ENCODE results near the gene LRFN2.

DNA sequence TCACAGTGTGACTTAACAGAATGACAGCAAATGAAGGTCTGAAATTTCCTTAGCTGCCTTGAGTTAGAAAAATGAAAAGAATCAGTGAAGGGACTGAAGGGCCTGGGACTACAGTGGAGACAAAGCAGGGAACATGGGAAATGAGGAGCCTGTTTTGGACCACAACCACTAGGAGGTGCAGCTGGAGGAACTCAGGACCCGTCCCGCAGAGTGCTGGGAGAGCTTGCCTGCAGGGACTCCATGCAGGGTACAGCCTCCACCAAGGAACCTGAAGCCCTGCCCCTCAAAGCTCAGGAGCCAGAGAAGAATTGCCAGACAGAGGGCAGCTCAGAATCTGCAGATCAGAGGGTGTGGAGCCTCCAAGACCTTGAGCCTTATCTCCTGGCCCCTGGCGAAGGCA is 50.7 kb downstream of the LRFN2 start:
- TF ChIP-seq, protein P1, sequence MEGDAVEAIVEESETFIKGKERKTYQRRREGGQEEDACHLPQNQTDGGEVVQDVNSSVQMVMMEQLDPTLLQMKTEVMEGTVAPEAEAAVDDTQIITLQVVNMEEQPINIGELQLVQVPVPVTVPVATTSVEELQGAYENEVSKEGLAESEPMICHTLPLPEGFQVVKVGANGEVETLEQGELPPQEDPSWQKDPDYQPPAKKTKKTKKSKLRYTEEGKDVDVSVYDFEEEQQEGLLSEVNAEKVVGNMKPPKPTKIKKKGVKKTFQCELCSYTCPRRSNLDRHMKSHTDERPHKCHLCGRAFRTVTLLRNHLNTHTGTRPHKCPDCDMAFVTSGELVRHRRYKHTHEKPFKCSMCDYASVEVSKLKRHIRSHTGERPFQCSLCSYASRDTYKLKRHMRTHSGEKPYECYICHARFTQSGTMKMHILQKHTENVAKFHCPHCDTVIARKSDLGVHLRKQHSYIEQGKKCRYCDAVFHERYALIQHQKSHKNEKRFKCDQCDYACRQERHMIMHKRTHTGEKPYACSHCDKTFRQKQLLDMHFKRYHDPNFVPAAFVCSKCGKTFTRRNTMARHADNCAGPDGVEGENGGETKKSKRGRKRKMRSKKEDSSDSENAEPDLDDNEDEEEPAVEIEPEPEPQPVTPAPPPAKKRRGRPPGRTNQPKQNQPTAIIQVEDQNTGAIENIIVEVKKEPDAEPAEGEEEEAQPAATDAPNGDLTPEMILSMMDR (IDR thresholded peaks at IDR 0.05) = no peak
- no peak for TF ChIP-seq POLR2A (IDR thresholded peaks at IDR 0.05)
